BLaER1 (cell line): ENCODE data around the gene ANO9.
"Not testable (repeated sequence)": the region's sequence is repeated elsewhere in the genome, so short reads cannot be mapped to it uniquely, and the experiment has no call there.

ENCODE experiments used
- H3K27ac ChIP-seq: shearing (Covaris generic); formaldehyde crosslinking; 2 replicates; pipeline ENCODE4 v1.8.1; 2022
- H3K27me3 ChIP-seq: shearing (Covaris generic); formaldehyde crosslinking; 2 replicates; pipeline ENCODE4 v1.8.1; 2022
- H3K36me3 ChIP-seq: shearing (Covaris generic); formaldehyde crosslinking; 2 replicates; pipeline ENCODE4 v1.8.1; 2022
- H3K4me1 ChIP-seq: shearing (Covaris generic); formaldehyde crosslinking; 2 replicates; pipeline ENCODE4 v1.8.1; 2022
- H3K4me2 ChIP-seq: shearing (Covaris generic); formaldehyde crosslinking; 2 replicates; pipeline ENCODE4 v1.8.1; 2022
- H3K4me3 ChIP-seq: shearing (Covaris generic); formaldehyde crosslinking; 2 replicates; pipeline ENCODE4 v1.8.1; 2022
- H3K9ac ChIP-seq: shearing (Covaris generic); formaldehyde crosslinking; 2 replicates; pipeline ENCODE4 v1.8.1; 2022
- H3K9me3 ChIP-seq: shearing (Covaris generic); formaldehyde crosslinking; 2 replicates; pipeline ENCODE4 v1.8.1; 2022
- H4K20me1 ChIP-seq: shearing (Covaris generic); formaldehyde crosslinking; 2 replicates; pipeline ENCODE4 v1.8.1; 2022
- Cebpa-rat ChIP-seq: shearing (Covaris generic); IDR thresholded peaks from 2 replicates; pipeline ENCODE4 v1.8.1; 2022

The ANO9 gene

GRCh38 chr11:416051-416756, 25.6 kb downstream of the ANO9 start:
- peak overlapping the region; percentile 86 for H3K9ac ChIP-seq
- H3K4me1 ChIP-seq: peaks cover 48% of the 10 kb centered on the region
- no peaks in the 10 kb centered on the region for H3K36me3 ChIP-seq
- peak overlapping the region; percentile 99 for H3K4me2 ChIP-seq
- peak overlapping the region; percentile 82 for H3K4me3 ChIP-seq
- no peak for TF ChIP-seq Cebpa-rat
- H4K20me1 ChIP-seq: peaks cover 7% of the 10 kb centered on the region; the same call in 1 of the 2 replicates
- no peaks in the 10 kb centered on the region for H3K27me3 ChIP-seq
- H3K27ac ChIP-seq: peak overlapping the region; percentile 89
- no peaks in the 10 kb centered on the region for H3K9me3 ChIP-seq

GRCh38 chr11:415640-416041, 26.2 kb downstream of the ANO9 start:
- Histone ChIP-seq H3K4me2 (peak overlapping the region; percentile 99), H3K27me3 (no peaks in the 10 kb centered on the region), H3K27ac (peak overlapping the region; percentile 89), H4K20me1 (peaks cover 7% of the 10 kb centered on the region; the same call in 1 of the 2 replicates), H3K36me3 (no peaks in the 10 kb centered on the region), H3K9ac (peak overlapping the region; percentile 86), H3K9me3 (no peaks in the 10 kb centered on the region), H3K4me1 (peaks cover 48% of the 10 kb centered on the region), H3K4me3 (peak overlapping the region; percentile 82)
- TF ChIP-seq Cebpa-rat: no peak

- H3K4me2 ChIP-seq: peak overlapping the region; percentile 99
- peak overlapping the region; percentile 86 for H3K9ac ChIP-seq
- H3K9me3 ChIP-seq: no peaks in the 10 kb centered on the region
- no peaks in the 10 kb centered on the region for H3K36me3 ChIP-seq
- peak overlapping the region; percentile 71 for H3K27ac ChIP-seq
- no peak for TF ChIP-seq Cebpa-rat
- no peaks in the 10 kb centered on the region for H3K27me3 ChIP-seq
- H3K4me1 ChIP-seq: peaks cover 57% of the 10 kb centered on the region
- peaks cover 7% of the 10 kb centered on the region; the same call in 1 of the 2 replicates for H4K20me1 ChIP-seq
- peak overlapping the region; percentile 82 for H3K4me3 ChIP-seq
These were observed 27.4 kb downstream of the ANO9 start for GRCh38 chr11:414318-414857.

GRCh38 chr11:413120-414081, 28.4 kb downstream of the ANO9 start:
- no peaks in the 10 kb centered on the region for H3K27me3 ChIP-seq
- peak overlapping the region; percentile 99 for H3K4me2 ChIP-seq
- no peak overlapping the region; the same call in 1 of the 2 replicates for H3K9ac ChIP-seq
- 0 out of 2 replicates have a peak overlapping the region, but pooled peaks have one; percentile 28 for H3K4me3 ChIP-seq
- peaks cover 7% of the 10 kb centered on the region; the same call in 1 of the 2 replicates for H4K20me1 ChIP-seq
- no peaks in the 10 kb centered on the region for H3K9me3 ChIP-seq
- TF ChIP-seq Cebpa-rat: no peak
- H3K36me3 ChIP-seq: no peaks in the 10 kb centered on the region; the same call in 1 of the 2 replicates
- peak overlapping the region; percentile 45; the same call in 1 of the 2 replicates for H3K27ac ChIP-seq
- H3K4me1 ChIP-seq: peaks cover 67% of the 10 kb centered on the region

GRCh38 chr11:412641-413119, 29.1 kb downstream of the ANO9 start:
- TF ChIP-seq Cebpa-rat: no peak

GRCh38 chr11:411520-411919, 30.3 kb downstream of the ANO9 start:
- not testable (repeated sequence) for H3K36me3 ChIP-seq, H3K27ac ChIP-seq, H3K4me3 ChIP-seq, H3K9me3 ChIP-seq, H4K20me1 ChIP-seq, H3K4me2 ChIP-seq, H3K9ac ChIP-seq, H3K27me3 ChIP-seq
- peaks cover 68% of the 10 kb centered on the region for H3K4me1 ChIP-seq

More at GRCh38 chr11:412641-413119, 29.1 kb downstream of the ANO9 start:
- Histone ChIP-seq H4K20me1 (peaks cover 7% of the 10 kb centered on the region; the same call in 1 of the 2 replicates), H3K4me1 (peaks cover 70% of the 10 kb centered on the region), H3K9me3 (no peaks in the 10 kb centered on the region), H3K4me3 (no peak overlapping the region), H3K4me2 (peak overlapping the region; percentile 99), H3K27ac (peak overlapping the region; percentile 45; the same call in 1 of the 2 replicates), H3K36me3 (peaks cover 3% of the 10 kb centered on the region; the same call in 1 of the 2 replicates), H3K9ac (no peak overlapping the region; the same call in 1 of the 2 replicates), H3K27me3 (no peaks in the 10 kb centered on the region)

- H3K4me3 ChIP-seq, H3K36me3 ChIP-seq, H3K9me3 ChIP-seq, H3K27me3 ChIP-seq, H3K9ac ChIP-seq, H3K4me2 ChIP-seq, H3K27ac ChIP-seq: not testable (repeated sequence)
- Histone ChIP-seq H3K4me1 (peaks cover 68% of the 10 kb centered on the region), H4K20me1 (peaks cover 16% of the 10 kb centered on the region)
These were observed 31.1 kb downstream of the ANO9 start for GRCh38 chr11:410711-411110.

- H3K27ac ChIP-seq: no peak overlapping the region
These were observed 32.0 kb downstream of the ANO9 start for GRCh38 chr11:409600-410483.

More at GRCh38 chr11:409600-410483, 32.0 kb downstream of the ANO9 start:
- H3K9me3 ChIP-seq: no peaks in the 10 kb centered on the region
- no peak overlapping the region for H3K9ac ChIP-seq
- H3K4me2 ChIP-seq: no peak overlapping the region
- no peak overlapping the region for H3K4me3 ChIP-seq
- peaks cover 3% of the 10 kb centered on the region; the same call in 1 of the 2 replicates for H3K36me3 ChIP-seq
- peaks cover 17% of the 10 kb centered on the region for H4K20me1 ChIP-seq
- H3K27me3 ChIP-seq: no peaks in the 10 kb centered on the region
- TF ChIP-seq Cebpa-rat: no peak
- H3K4me1 ChIP-seq: peaks cover 70% of the 10 kb centered on the region
